OCI-LY7 (cell line): ENCODE data around the gene KIF6.

Source experiments
- CTCF ChIP-seq: fragments of 200-600 bp; sonication (generic); conservative IDR thresholded peaks from 2 replicates; pipeline ENCODE4 v1.5.1; 2014; ENCODE audit warnings: mild to moderate bottlenecking, antibody characterized with exemption, low read length, moderate library complexity, mixed read lengths
- EZH2phosphoT487 ChIP-seq: fragments of 200-600 bp; sonication (generic); IDR thresholded peaks from 2 replicates; pipeline ENCODE4 v1.6.1; 2018; ENCODE audit warnings: low read depth, borderline replicate concordance, mild to moderate bottlenecking, mixed run types, antibody characterized with exemption, low read length, moderate library complexity, mixed read lengths

DNA sequence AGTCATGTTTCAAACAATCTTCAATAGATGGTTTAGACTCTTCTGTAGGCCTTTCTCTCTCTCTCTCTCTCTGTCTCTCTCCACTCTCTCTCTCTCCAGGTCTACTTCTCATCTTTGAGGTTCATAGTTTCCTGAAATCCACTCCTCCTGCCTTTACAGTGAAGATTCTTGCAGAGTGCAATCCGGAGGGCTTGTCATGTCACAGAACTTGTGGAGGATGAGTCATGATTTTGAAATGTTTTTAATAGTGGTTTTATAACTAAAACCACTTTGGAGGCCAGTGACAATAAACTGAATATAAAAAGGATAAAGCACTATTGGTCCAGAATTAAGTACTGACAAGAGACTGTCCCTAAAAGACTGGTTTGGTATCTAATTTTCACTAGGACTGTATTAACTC is 156.3 kb downstream of the KIF6 start:
- TF ChIP-seq CTCF = no peak
- TF ChIP-seq EZH2phosphoT487 = no peak
